IMR-90 (cell line): ENCODE data around the gene WFDC12. TPM values are rescaled to one million over a fixed set of nuclear protein-coding genes. Genes with fewer than 3 reads are reported as not detected.

Experiments
- ATAC-seq: fragments of 200-7000 bp; cut with Tn5 transposase; 2 replicates; pipeline ENCODE4 v1.9.1; 2020; ENCODE audit warnings: low read depth, mild to moderate bottlenecking, moderate library complexity
- BruUV-seq: library from RNA; stranded (reverse); fragments of 400-500 nt; replicated peaks from 2 replicates; lab custom pipeline; 2021; lab: Mats Ljungman, UMichigan
- CTCF ChIA-PET: fragments of 300-600 bp; formaldehyde crosslinking; extraction: SDS; loops from one replicate; lab custom pipeline; 2021; ENCODE audit warnings: antibody characterized with exemption; lab: Yijun Ruan, JAX
- POLR2A ChIA-PET: fragments of 300-600 bp; sonication (Branson Sonifier 250); formaldehyde crosslinking; loops from one replicate; lab custom pipeline; 2022; ENCODE audit warnings: antibody characterized with exemption; ENCODE audit not compliant: unreplicated experiment; lab: Charles Lee
- DNase-seq: peaks from one replicate; pipeline ENCODE4 v3.0.0; 2013
- H2AFZ ChIP-seq: replicated peaks from 2 replicates; pipeline ENCODE3; 2013; ENCODE audit warnings: low read length, mild to moderate bottlenecking; ENCODE audit not compliant: poor library complexity
- H2AK5ac ChIP-seq: 2 replicates; pipeline ENCODE4 v1.6.1; 2013; ENCODE audit warnings: low read depth, low read length, inconsistent platforms
- H2AK9ac ChIP-seq: replicated peaks from 2 replicates; pipeline ENCODE3; 2013; ENCODE audit warnings: mild to moderate bottlenecking, low read depth, low read length, moderate library complexity; ENCODE audit not compliant: poor library complexity
- H2BK120ac ChIP-seq: 2 replicates; pipeline ENCODE4 v1.6.1; 2013; ENCODE audit warnings: low read depth, low read length, inconsistent platforms
- H2BK15ac ChIP-seq: 3 replicates; pipeline ENCODE4 v1.6.1; 2013; ENCODE audit warnings: low read depth, low read length, inconsistent platforms
- H2BK20ac ChIP-seq: 2 replicates; pipeline ENCODE4 v1.6.1; 2013; ENCODE audit warnings: low read depth, mild to moderate bottlenecking, inconsistent platforms, low read length, moderate library complexity
- H2BK5ac ChIP-seq: 2 replicates; pipeline ENCODE4 v1.6.1; 2013; ENCODE audit warnings: mild to moderate bottlenecking, low read depth, low read length, inconsistent platforms; ENCODE audit not compliant: poor library complexity, severe bottlenecking
- H3K14ac ChIP-seq: replicated peaks from 2 replicates; pipeline ENCODE4 v1.6.1; 2013; ENCODE audit warnings: low read depth, low read length, inconsistent platforms
- H3K18ac ChIP-seq: 2 replicates; pipeline ENCODE4 v1.6.1; 2013; ENCODE audit warnings: low read depth, low read length, control low read depth
- H3K23ac ChIP-seq: 2 replicates; pipeline ENCODE4 v1.6.1; 2013; ENCODE audit warnings: low read depth, low read length, inconsistent platforms
- H3K27ac ChIP-seq: 2 replicates; pipeline ENCODE4 v1.5.1; 2013; ENCODE audit warnings: mild to moderate bottlenecking, control low read depth, low read length; ENCODE audit not compliant: insufficient read depth
- H3K27me3 ChIP-seq: 2 replicates; pipeline ENCODE4 v1.6.1; 2013; ENCODE audit warnings: low read length; ENCODE audit not compliant: control insufficient read depth, insufficient read depth
- H3K36me3 ChIP-seq: 2 replicates; pipeline ENCODE4 v1.6.1; 2013; ENCODE audit warnings: low read length, mixed read lengths; ENCODE audit not compliant: control insufficient read depth, insufficient read depth
- H3K4ac ChIP-seq: 2 replicates; pipeline ENCODE4 v1.6.1; 2013; ENCODE audit warnings: low read depth, low read length, inconsistent platforms
- H3K4me1 ChIP-seq: 2 replicates; pipeline ENCODE4 v1.6.1; 2013; ENCODE audit warnings: low read length, mixed read lengths; ENCODE audit not compliant: control insufficient read depth, insufficient read depth
- H3K4me2 ChIP-seq: 2 replicates; pipeline ENCODE4 v1.6.1; 2013; ENCODE audit warnings: low read depth, mild to moderate bottlenecking, control low read depth, low read length, moderate library complexity
- H3K4me3 ChIP-seq: 2 replicates; pipeline ENCODE4 v1.5.1; 2013; ENCODE audit warnings: low read depth, mild to moderate bottlenecking, control low read depth, low read length, moderate library complexity; ENCODE audit not compliant: insufficient read depth
- H3K56ac ChIP-seq: 2 replicates; pipeline ENCODE4 v1.6.1; 2013; ENCODE audit warnings: low read length, inconsistent platforms; ENCODE audit not compliant: insufficient read depth; ENCODE audit errors: extremely low read depth
- H3K79me1 ChIP-seq, 2 experiments: 2 replicates each; pipeline ENCODE4 v1.6.1; 2013; ENCODE audit warnings: low read length in 2 of 2, inconsistent platforms in 1 of 2, low read depth in 1 of 2
- H3K9ac ChIP-seq: 2 replicates; pipeline ENCODE4 v1.6.1; 2013; ENCODE audit warnings: low read depth, low read length, control low read depth
- H3K9me1 ChIP-seq: 2 replicates; pipeline ENCODE4 v1.6.1; 2013; ENCODE audit warnings: low read length, inconsistent platforms; ENCODE audit not compliant: insufficient read depth
- H3K9me3 ChIP-seq: 2 replicates; pipeline ENCODE4 v1.6.1; 2013; ENCODE audit warnings: low read length; ENCODE audit not compliant: control insufficient read depth, insufficient read depth
- H4K20me1 ChIP-seq: 2 replicates; pipeline ENCODE4 v1.6.1; 2013; ENCODE audit warnings: low read length, inconsistent platforms; ENCODE audit not compliant: insufficient read depth
- H4K5ac ChIP-seq: 2 replicates; pipeline ENCODE4 v1.6.1; 2013; ENCODE audit warnings: mild to moderate bottlenecking, low read depth, low read length, control low read depth
- H4K8ac ChIP-seq, 2 experiments: 2 replicates each; pipeline ENCODE4 v1.6.1; 2013; ENCODE audit warnings: low read depth in 2 of 2, low read length in 2 of 2, control low read depth in 1 of 2, inconsistent platforms in 1 of 2
- H4K91ac ChIP-seq: 2 replicates; pipeline ENCODE4 v1.6.1; 2013; ENCODE audit warnings: low read depth, low read length, inconsistent platforms; ENCODE audit not compliant: insufficient read depth
- BHLHE40 ChIP-seq: fragments of 150-350 bp; IDR thresholded peaks from 2 replicates; pipeline ENCODE4 v1.6.1; 2016; ENCODE audit warnings: mild to moderate bottlenecking, low read depth, low read length
- CHD1 ChIP-seq: IDR thresholded peaks from 2 replicates; pipeline ENCODE4 v1.6.1; 2012; ENCODE audit warnings: low read depth, low read length, improper control_type of control experiment
- CTCF ChIP-seq: conservative IDR thresholded peaks from 2 replicates; pipeline ENCODE4 v1.5.1; 2012; ENCODE audit warnings: mild to moderate bottlenecking, low read depth, low read length, improper control_type of control experiment
- FOS ChIP-seq: fragments of 150-350 bp; IDR thresholded peaks from 2 replicates; pipeline ENCODE4 v1.6.1; 2016; ENCODE audit warnings: low read depth, low read length
- MAFK ChIP-seq: IDR thresholded peaks from 2 replicates; pipeline ENCODE4 v1.6.1; 2012; ENCODE audit warnings: low read depth, low read length, improper control_type of control experiment
- MXI1 ChIP-seq: IDR thresholded peaks from 2 replicates; pipeline ENCODE4 v1.6.1; 2012; ENCODE audit warnings: low read depth, mild to moderate bottlenecking, low read length, moderate library complexity, borderline replicate concordance
- NFE2L2 ChIP-seq: fragments of 150-350 bp; IDR thresholded peaks from 2 replicates; pipeline ENCODE4 v1.6.1; 2016; ENCODE audit warnings: low read depth, mild to moderate bottlenecking, low read length
- POLR2A ChIP-seq: IDR thresholded peaks from 2 replicates; pipeline ENCODE4 v1.6.1; 2012; ENCODE audit warnings: mild to moderate bottlenecking, low read depth, low read length
- RCOR1 ChIP-seq: IDR thresholded peaks from 2 replicates; pipeline ENCODE4 v1.6.1; 2012; ENCODE audit warnings: mild to moderate bottlenecking, low read length, improper control_type of control experiment; ENCODE audit not compliant: insufficient replicate concordance
- RFX5 ChIP-seq: IDR thresholded peaks from 2 replicates; pipeline ENCODE4 v1.8.0; 2012; ENCODE audit warnings: low read depth, mild to moderate bottlenecking, low read length, moderate library complexity
- USF2 ChIP-seq: fragments of 150-350 bp; IDR thresholded peaks from 2 replicates; pipeline ENCODE4 v1.6.1; 2017; ENCODE audit warnings: mild to moderate bottlenecking, antibody characterized with exemption, low read length, low read depth
- WGBS, 2 experiments: methylation state at CpG; one replicate each; pipeline versions ENCODE4 v1.1.5 to v1.1.7; 2013; ENCODE audit warnings: missing lambda C conversion rate in 2 of 2; ENCODE audit not compliant: insufficient read length in 1 of 2; ENCODE audit errors: extremely low coverage in 2 of 2; 5-methylcytosine and 5-hydroxymethylcytosine counted together
- dilution Hi-C: fragments of 300-500 bp; cut with HindIII; formaldehyde crosslinking; loops from one replicate; pipeline ENCODE4 v1.14.3; 2018; ENCODE audit warnings: low sequenced_read_pairs; ENCODE audit not compliant: unreplicated experiment
- in situ Hi-C: fragments of 300-500 bp; cut with MboI; formaldehyde crosslinking; loops from 3 replicates; pipeline ENCODE4 v1.14.3; 2019; ENCODE audit warnings: low sequenced_read_pairs, inconsistent platforms, mixed read lengths
- intact Hi-C: fragments of 100-400 bp; cut with micrococcal nuclease; formaldehyde crosslinking; loops from 2 replicates; pipeline ENCODE4 v1.10.0; 2022
- polyA plus RNA-seq, 3 experiments: library from polyadenylated mRNA; depleted of rRNA; stranded (reverse); fragments of >200 nt; gene quantifications; 2 replicates each; pipeline ENCODE4 v1.2.3, GENCODE V29; 2012; ENCODE audit warnings: low replicate concordance in 1 of 3
- total RNA-seq: library from RNA; depleted of rRNA; stranded (reverse); fragments of >200 nt; gene quantifications from 2 replicates; pipeline ENCODE4 v1.2.3, GENCODE V29; 2012

The WFDC12 gene
- total and polyA plus RNA-seq, 2 of the 4 experiments (the other 2 are of a cell fraction): not detected

GRCh38 chr20:45104786-45105185, 19.5 kb downstream of the WFDC12 start:
- ChIA-PET CTCF (interaction anchor here (0.6 to 1.3 kb wide), 3 partner anchors 13 to 198 kb away, joined by 3 to 13 read pairs (median 4); no protein-coding TSS in a partner anchor), POLR2A (no interaction called here)
- Histone ChIP-seq H3K4me3 (no peak overlapping the region), H2BK15ac (no peak overlapping the region), H3K56ac (no peak overlapping the region), H3K27ac (no peak overlapping the region), H4K91ac (no peak overlapping the region), H2AK9ac (no peak overlapping the region), H3K36me3 (no peaks in the 10 kb centered on the region), H3K4ac (no peak overlapping the region), H4K20me1 (no peaks in the 10 kb centered on the region), H3K27me3 (peaks cover 28% of the 10 kb centered on the region), H3K23ac (no peak overlapping the region), H4K8ac (no peak overlapping the region), H4K5ac (no peak overlapping the region), H2BK120ac (no peak overlapping the region), H3K9ac (no peak overlapping the region), H3K9me1 (no peaks in the 10 kb centered on the region), H2BK20ac (no peak overlapping the region), H3K18ac (no peak overlapping the region), H2BK5ac (no peak overlapping the region), H3K9me3 (no peaks in the 10 kb centered on the region), H3K79me1 (no peaks in the 10 kb centered on the region), H3K4me2 (no peak overlapping the region), H3K4me1 (no peaks in the 10 kb centered on the region), H2AFZ (no peak overlapping the region), H2AK5ac (no peak overlapping the region), H3K14ac (no peak overlapping the region)
- no TSS peak for BruUV-seq
- TF ChIP-seq NFE2L2: no peak
- no peak for TF ChIP-seq MAFK
- TF ChIP-seq FOS: no peak
- no peak for TF ChIP-seq MXI1
- TF ChIP-seq POLR2A: no peak
- TF ChIP-seq RFX5: no peak
- no peak for TF ChIP-seq BHLHE40
- no peak for TF ChIP-seq CTCF
- no peak for TF ChIP-seq USF2
- TF ChIP-seq RCOR1: no peak
- no peak for TF ChIP-seq CHD1
- ATAC-seq (peak; percentile 44; the same call in 1 of the 2 replicates), DNase-seq (peak; percentile 76)
- dilution Hi-C loops (no loop called here), intact Hi-C loops (no loop called here), in situ Hi-C loops (loop anchor here (25.0 kb wide), 1 partner anchor 183 kb away; no protein-coding TSS in a partner anchor)
- no CpG with 5 or more reads among the region's 5 CpGs for WGBS, 2 experiments
